ENCODE results near the gene SATB2. TPM values are rescaled to one million over a fixed set of nuclear protein-coding genes. Genes with fewer than 3 reads are reported as not detected.

Gene SATB2
- total RNA-seq, 4 donors from 2014 or later = 2.2 to 6.6 (median 5.0) TPM

DNA sequence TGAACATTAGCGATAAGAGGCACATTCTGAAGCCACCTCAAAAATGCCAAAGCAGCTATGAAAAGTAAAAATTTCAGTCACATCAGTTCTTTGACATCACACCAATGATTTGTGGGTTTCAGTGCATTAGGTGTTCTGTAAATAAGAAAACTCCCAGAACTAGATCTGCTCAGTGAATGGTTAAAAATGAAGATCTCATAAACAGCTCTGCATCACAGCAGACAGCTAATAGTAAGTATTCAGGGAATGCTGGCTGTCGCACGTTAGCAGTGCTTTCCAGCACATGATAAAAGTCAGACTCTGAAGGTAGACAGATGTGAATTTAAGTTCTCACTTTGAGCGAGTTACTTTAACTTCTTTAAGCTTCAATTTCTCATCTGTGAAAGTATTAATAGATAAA is 154.9 kb downstream of the SATB2 start:
- intact Hi-C loops (cut with DNase I) = no loop called here
- Histone ChIP-seq H3K27ac (replicated peaks in 1 of 4) (no peak overlapping the region), H3K27me3 (no peaks in the 10 kb centered on the region), H3K4me1 (peaks cover 0 to 8% (median 0%) of the 10 kb centered on the region in 4 donors), H3K9me3 (no peaks in the 10 kb centered on the region), H3K36me3 (no peaks in the 10 kb centered on the region), H3K4me3 (no peak overlapping the region)
- DNase-seq (ENCODE audit: extremely low spot score) = no peak
- 46% methylated on average over 4 of the region's 4 CpGs for WGBS
- TF ChIP-seq, protein P1, sequence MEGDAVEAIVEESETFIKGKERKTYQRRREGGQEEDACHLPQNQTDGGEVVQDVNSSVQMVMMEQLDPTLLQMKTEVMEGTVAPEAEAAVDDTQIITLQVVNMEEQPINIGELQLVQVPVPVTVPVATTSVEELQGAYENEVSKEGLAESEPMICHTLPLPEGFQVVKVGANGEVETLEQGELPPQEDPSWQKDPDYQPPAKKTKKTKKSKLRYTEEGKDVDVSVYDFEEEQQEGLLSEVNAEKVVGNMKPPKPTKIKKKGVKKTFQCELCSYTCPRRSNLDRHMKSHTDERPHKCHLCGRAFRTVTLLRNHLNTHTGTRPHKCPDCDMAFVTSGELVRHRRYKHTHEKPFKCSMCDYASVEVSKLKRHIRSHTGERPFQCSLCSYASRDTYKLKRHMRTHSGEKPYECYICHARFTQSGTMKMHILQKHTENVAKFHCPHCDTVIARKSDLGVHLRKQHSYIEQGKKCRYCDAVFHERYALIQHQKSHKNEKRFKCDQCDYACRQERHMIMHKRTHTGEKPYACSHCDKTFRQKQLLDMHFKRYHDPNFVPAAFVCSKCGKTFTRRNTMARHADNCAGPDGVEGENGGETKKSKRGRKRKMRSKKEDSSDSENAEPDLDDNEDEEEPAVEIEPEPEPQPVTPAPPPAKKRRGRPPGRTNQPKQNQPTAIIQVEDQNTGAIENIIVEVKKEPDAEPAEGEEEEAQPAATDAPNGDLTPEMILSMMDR (IDR thresholded peaks at IDR 0.05) = no peak
- TF ChIP-seq POLR2A (IDR thresholded peaks at IDR 0.05; ENCODE audit: low read depth) = no peak
- TF ChIP-seq POLR2AphosphoS5 (IDR thresholded peaks at IDR 0.05) = no peak
- no peak for TF ChIP-seq EP300 (IDR thresholded peaks at IDR 0.05)

DNA sequence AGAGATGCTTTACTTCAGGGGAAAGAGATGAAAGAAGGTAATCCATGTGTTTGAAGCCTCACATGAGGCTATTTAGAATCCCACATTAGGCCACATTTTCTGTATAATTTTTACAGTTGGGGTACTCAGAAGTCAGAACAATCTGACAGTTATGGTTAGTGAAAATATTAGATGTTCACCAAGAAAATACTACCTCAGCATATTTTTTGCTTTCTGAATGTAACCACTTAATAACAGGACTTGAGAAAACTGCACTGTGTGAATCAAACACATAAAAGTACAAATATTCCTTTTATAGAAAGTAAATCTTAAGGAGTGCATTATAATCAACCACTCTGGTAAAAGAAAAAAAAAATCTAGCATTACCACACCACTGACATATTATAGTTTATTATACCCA is 169.3 kb downstream of the SATB2 start:
- Histone ChIP-seq H3K36me3 (no peaks in the 10 kb centered on the region), H3K27ac (replicated peaks in 1 of 4) (no peak overlapping the region), H3K9me3 (no peaks in the 10 kb centered on the region), H3K4me1 (no peaks in the 10 kb centered on the region), H3K27me3 (no peaks in the 10 kb centered on the region), H3K4me3 (no peak overlapping the region)
- no peak for DNase-seq (ENCODE audit: extremely low spot score)
- TF ChIP-seq POLR2AphosphoS5 (IDR thresholded peaks at IDR 0.05) (no peak), EP300 (IDR thresholded peaks at IDR 0.05) (no peak), POLR2A (IDR thresholded peaks at IDR 0.05; ENCODE audit: low read depth) (no peak)
- TF ChIP-seq, protein P1 (IDR thresholded peaks at IDR 0.05) = no peak
- intact Hi-C loops (cut with DNase I) = no loop called here

DNA sequence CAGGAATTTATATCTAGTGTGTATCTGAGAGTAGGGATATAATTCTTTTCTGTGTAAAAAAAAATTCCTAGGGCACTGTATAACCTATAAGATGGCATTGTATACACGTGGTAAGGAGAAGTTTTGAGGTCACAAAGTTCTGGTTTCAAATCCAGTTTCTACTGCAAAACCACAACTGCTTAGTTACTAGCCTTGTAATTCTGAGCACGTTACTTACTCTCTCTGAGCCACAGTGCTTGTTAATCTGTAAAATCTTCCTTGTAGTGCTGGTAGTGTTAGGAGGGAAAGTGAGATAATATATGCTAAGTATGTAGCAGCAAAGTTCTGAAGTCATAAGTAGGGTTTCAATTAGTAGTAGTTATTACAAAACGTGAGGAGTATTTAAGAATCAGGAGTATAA is 175.4 kb downstream of the SATB2 start:
- Histone ChIP-seq H3K27ac (replicated peaks in 1 of 4) (no peak overlapping the region), H3K36me3 (no peaks in the 10 kb centered on the region), H3K9me3 (no peaks in the 10 kb centered on the region), H3K4me3 (no peak overlapping the region), H3K27me3 (no peaks in the 10 kb centered on the region), H3K4me1 (no peaks in the 10 kb centered on the region)
- DNase-seq (ENCODE audit: extremely low spot score) = no peak
- TF ChIP-seq POLR2AphosphoS5 (IDR thresholded peaks at IDR 0.05) = no peak
- TF ChIP-seq POLR2A (IDR thresholded peaks at IDR 0.05; ENCODE audit: low read depth) = no peak
- TF ChIP-seq EP300 (IDR thresholded peaks at IDR 0.05) = no peak
- TF ChIP-seq, protein P1 (IDR thresholded peaks at IDR 0.05) = no peak
- intact Hi-C loops (cut with DNase I) = no loop called here
- WGBS = 82% methylated on average over 3 of the region's 3 CpGs

DNA sequence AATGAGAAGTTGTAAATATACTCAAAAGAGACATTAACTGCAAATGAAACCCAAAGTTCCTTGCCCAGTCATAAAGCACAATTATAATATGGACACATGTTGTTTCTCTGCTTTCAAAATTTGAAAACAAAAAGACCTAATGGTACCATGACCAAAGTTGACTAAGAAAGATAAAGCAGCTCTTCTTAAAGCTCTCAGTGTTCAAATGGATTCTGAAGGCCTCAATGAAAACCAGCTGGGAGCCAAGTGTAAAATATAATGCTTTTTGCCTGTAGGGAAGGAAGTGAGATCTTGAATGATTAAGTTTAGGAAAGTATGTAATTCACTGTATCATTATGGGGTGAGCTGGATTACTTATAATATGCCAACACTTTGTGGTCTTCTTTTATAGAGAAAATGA is 178.6 kb downstream of the SATB2 start:
- no peak for TF ChIP-seq POLR2AphosphoS5 (IDR thresholded peaks at IDR 0.05)
- TF ChIP-seq, protein P1 (IDR thresholded peaks at IDR 0.05) = no peak
- no peaks in the 10 kb centered on the region for H3K36me3 ChIP-seq
- intact Hi-C loops (cut with DNase I) = no loop called here
- no peak for DNase-seq (ENCODE audit: extremely low spot score)
- H3K27me3 ChIP-seq = no peaks in the 10 kb centered on the region
- no peaks in the 10 kb centered on the region for H3K4me1 ChIP-seq
- H3K9me3 ChIP-seq = no peaks in the 10 kb centered on the region
- no peak overlapping the region for H3K4me3 ChIP-seq
- H3K27ac ChIP-seq (replicated peaks in 1 of 4) = no peak overlapping the region

DNA sequence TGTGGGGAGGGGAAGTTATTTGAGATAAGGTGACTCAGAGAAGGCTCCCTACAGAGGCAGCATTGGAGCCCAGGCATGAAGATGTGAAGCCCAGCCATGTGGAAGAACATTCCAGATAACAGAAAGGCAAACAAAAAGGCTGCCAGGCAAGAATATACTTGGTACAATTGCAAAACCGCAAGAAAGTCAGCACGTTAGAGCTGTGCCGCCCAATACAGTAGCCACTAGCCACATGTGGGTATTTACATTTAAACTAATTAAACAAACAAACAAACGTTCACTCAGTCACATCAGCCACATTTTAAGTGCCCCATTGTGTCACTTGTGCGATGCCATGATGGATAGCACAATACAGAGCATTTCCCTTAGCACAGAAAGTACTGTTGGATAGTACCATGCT is 179.6 kb downstream of the SATB2 start:
- H3K27me3 ChIP-seq = no peaks in the 10 kb centered on the region
- intact Hi-C loops (cut with DNase I) = no loop called here
- H3K27ac ChIP-seq (replicated peaks in 1 of 4) = no peak overlapping the region
- no peaks in the 10 kb centered on the region for H3K4me1 ChIP-seq
- no peak overlapping the region for H3K4me3 ChIP-seq
- 74% methylated on average over 5 of the region's 5 CpGs for WGBS
- no peaks in the 10 kb centered on the region for H3K36me3 ChIP-seq
- TF ChIP-seq EP300 (IDR thresholded peaks at IDR 0.05) = no peak
- no peak for TF ChIP-seq POLR2AphosphoS5 (IDR thresholded peaks at IDR 0.05)
- TF ChIP-seq, protein P1 (IDR thresholded peaks at IDR 0.05) = no peak
- no peak for TF ChIP-seq POLR2A (IDR thresholded peaks at IDR 0.05; ENCODE audit: low read depth)
- DNase-seq (ENCODE audit: extremely low spot score) = no peak
- no peaks in the 10 kb centered on the region for H3K9me3 ChIP-seq

All from esophagus muscularis mucosa (tissue), 4 donors.